HepG2 (cell line): ENCODE results near the gene PIEZO1. TPM values are rescaled to one million over a fixed set of nuclear protein-coding genes. Genes with fewer than 3 reads are reported as not detected.

Source experiments
- ARHGAP35 ChIP-seq: sonication (generic); formaldehyde crosslinking; IDR thresholded peaks from 2 replicates; pipeline ENCODE4 v1.9.0; 2022; ENCODE audit warnings: mild to moderate bottlenecking, inconsistent platforms, moderate library complexity, missing genetic modification reagents, borderline replicate concordance
- ASH2L ChIP-seq: fragments of 300-600, 200-600 bp; sonication (generic); IDR thresholded peaks from 2 replicates; pipeline ENCODE4 v1.7.0; 2017; ENCODE audit warnings: low read depth, mild to moderate bottlenecking, moderate library complexity, mixed read lengths, low read length; ENCODE audit not compliant: insufficient read length
- FOXO4 ChIP-seq: sonication (generic); formaldehyde crosslinking; conservative IDR thresholded peaks from 2 replicates; pipeline ENCODE4 v1.8.1; 2023; ENCODE audit warnings: missing genetic modification reagents
- GFI1 ChIP-seq: sonication (generic); formaldehyde crosslinking; IDR thresholded peaks from 2 replicates; pipeline ENCODE4 v1.5.0; 2020; ENCODE audit warnings: missing genetic modification reagents, mild to moderate bottlenecking, borderline replicate concordance
- HNRNPUL1 ChIP-seq: fragments of 200-400 bp; formaldehyde crosslinking; IDR thresholded peaks from 2 replicates; pipeline ENCODE4 v1.6.1; 2017; ENCODE audit warnings: low read depth, mild to moderate bottlenecking, low read length, moderate library complexity
- KLF13 ChIP-seq: sonication (generic); formaldehyde crosslinking; IDR thresholded peaks from 2 replicates; pipeline ENCODE4 v1.4.0; 2020; ENCODE audit warnings: mild to moderate bottlenecking, missing genetic modification reagents
- LRRFIP1 ChIP-seq: sonication (generic); formaldehyde crosslinking; conservative IDR thresholded peaks from 2 replicates; pipeline ENCODE4 v1.4.0; 2020; ENCODE audit warnings: missing genetic modification reagents
- PBX2 ChIP-seq: IDR thresholded peaks from 2 replicates; pipeline ENCODE4 v1.6.1; 2016; ENCODE audit warnings: control low read depth
- SMAD1 ChIP-seq: sonication (generic); formaldehyde crosslinking; IDR thresholded peaks from 2 replicates; pipeline ENCODE4 v1.4.0; 2020; ENCODE audit warnings: missing genetic modification reagents, low read depth, mild to moderate bottlenecking, borderline replicate concordance
- ZFP41 ChIP-seq: sonication (generic); formaldehyde crosslinking; IDR thresholded peaks from 2 replicates; pipeline ENCODE4 v1.4.0; 2020; ENCODE audit warnings: mild to moderate bottlenecking, missing genetic modification reagents, borderline replicate concordance
- ZMYM2 ChIP-seq: sonication (generic); formaldehyde crosslinking; IDR thresholded peaks from 2 replicates; pipeline ENCODE4 v1.8.0; 2022; ENCODE audit warnings: mild to moderate bottlenecking, missing genetic modification reagents
- ZNF282 ChIP-seq: fragments of 450-650 bp; IDR thresholded peaks from 2 replicates; pipeline ENCODE4 v1.6.1; 2018; ENCODE audit not compliant: partially characterized antibody
- ZNF672 ChIP-seq: sonication (generic); formaldehyde crosslinking; IDR thresholded peaks from 2 replicates; pipeline ENCODE4 v1.8.1; 2022; ENCODE audit warnings: missing genetic modification reagents
- ZNF687 ChIP-seq: sonication (generic); formaldehyde crosslinking; IDR thresholded peaks from 2 replicates; pipeline ENCODE4 v1.5.1; 2020; ENCODE audit warnings: mild to moderate bottlenecking, missing genetic modification reagents, moderate library complexity
- ZSCAN29 ChIP-seq: sonication (generic); formaldehyde crosslinking; conservative IDR thresholded peaks from 2 replicates; pipeline ENCODE4 v1.4.0; 2020; ENCODE audit warnings: mild to moderate bottlenecking, missing genetic modification reagents
- polyA plus RNA-seq, 8 experiments: library from polyadenylated mRNA; depleted of rRNA in 3 of 8; stranded (reverse) in 7 of 8; unstranded in 1 of 8; fragments of >200 nt; fragmentation: Illumina TruSeq in 4 of 8; extraction: Trizol in 4 of 8; gene quantifications; 2 replicates each; pipeline versions ENCODE4 v1.2.1 to v1.2.3, GENCODE V29; 2011 to 2016; ENCODE audit warnings: low read depth in 4 of 8, missing spikeins in 1 of 8, mixed read lengths in 1 of 8; ENCODE audit not compliant: insufficient read depth in 1 of 8
- total RNA-seq, 5 experiments: library from RNA; depleted of rRNA; stranded (reverse); fragments of >200 nt; fragmentation: Illumina TruSeq; extraction: Trizol; gene quantifications; 2 replicates each; pipeline ENCODE4 v1.2.3, GENCODE V29; 2016; ENCODE audit warnings: low read depth in 1 of 5

Gene PIEZO1
- total and polyA plus RNA-seq, 2 of the 13 experiments (the other 11 are each of a cell fraction or from before 2014, with no cell fraction given), result 67.9 to 85.0 TPM

GRCh38 chr16:88706229-88706964 lies 78.6 kb downstream of the PIEZO1 start, which contains the start of the genes CTU2 and RNF166 (continued):
- TF ChIP-seq ZMYM2 (CRISPR knock-in tag), result no peak
- TF ChIP-seq KLF13 (CRISPR knock-in tag), result peak; percentile 77; the same call in 1 of the 2 replicates
- TF ChIP-seq GFI1 (CRISPR knock-in tag), result no peak; the same call in 1 of the 2 replicates
- peak; percentile 91 for TF ChIP-seq ZNF687 (CRISPR knock-in tag)
- peak; percentile 50; the same call in 1 of the 2 replicates for TF ChIP-seq SMAD1
- peak; percentile 69; the same call in 1 of the 2 replicates for TF ChIP-seq ARHGAP35 (CRISPR knock-in tag)
- no peak for TF ChIP-seq LRRFIP1 (CRISPR knock-in tag)
- peak; percentile 84 for TF ChIP-seq ASH2L
- no peak for TF ChIP-seq ZFP41 (CRISPR knock-in tag)
- TF ChIP-seq FOXO4 (CRISPR knock-in tag), result no peak
- no peak for TF ChIP-seq ZNF282
- no peak for TF ChIP-seq ZNF672 (CRISPR knock-in tag)
- no peak for TF ChIP-seq PBX2 (CRISPR knock-in tag)
- no peak; the same call in 1 of the 2 replicates for TF ChIP-seq ZSCAN29 (CRISPR knock-in tag)
- no peak for TF ChIP-seq HNRNPUL1
